ENCODE measurements around the gene DOCK10.

- TF ChIP-seq, protein P1, sequence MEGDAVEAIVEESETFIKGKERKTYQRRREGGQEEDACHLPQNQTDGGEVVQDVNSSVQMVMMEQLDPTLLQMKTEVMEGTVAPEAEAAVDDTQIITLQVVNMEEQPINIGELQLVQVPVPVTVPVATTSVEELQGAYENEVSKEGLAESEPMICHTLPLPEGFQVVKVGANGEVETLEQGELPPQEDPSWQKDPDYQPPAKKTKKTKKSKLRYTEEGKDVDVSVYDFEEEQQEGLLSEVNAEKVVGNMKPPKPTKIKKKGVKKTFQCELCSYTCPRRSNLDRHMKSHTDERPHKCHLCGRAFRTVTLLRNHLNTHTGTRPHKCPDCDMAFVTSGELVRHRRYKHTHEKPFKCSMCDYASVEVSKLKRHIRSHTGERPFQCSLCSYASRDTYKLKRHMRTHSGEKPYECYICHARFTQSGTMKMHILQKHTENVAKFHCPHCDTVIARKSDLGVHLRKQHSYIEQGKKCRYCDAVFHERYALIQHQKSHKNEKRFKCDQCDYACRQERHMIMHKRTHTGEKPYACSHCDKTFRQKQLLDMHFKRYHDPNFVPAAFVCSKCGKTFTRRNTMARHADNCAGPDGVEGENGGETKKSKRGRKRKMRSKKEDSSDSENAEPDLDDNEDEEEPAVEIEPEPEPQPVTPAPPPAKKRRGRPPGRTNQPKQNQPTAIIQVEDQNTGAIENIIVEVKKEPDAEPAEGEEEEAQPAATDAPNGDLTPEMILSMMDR (IDR thresholded peaks at IDR 0.05) = no peak
- no peak for TF ChIP-seq POLR2A (IDR thresholded peaks at IDR 0.05)
Measured at GRCh38 chr2:224798180-224798579, 244.1 kb downstream of the DOCK10 start.

All from heart left ventricle (tissue), 13 donors.